HCT116 (cell line): ENCODE measurements around the gene PRKCQ.

ENCODE experiments used
- CTCF ChIP-seq, 3 experiments: fragments of 200-600 bp in 1 of 3; sonication (generic) in 1 of 3; IDR thresholded peaks in 2 of 3; conservative IDR thresholded peaks in 1 of 3; 2 replicates each; pipeline ENCODE4 v1.5.1; 2012 to 2017; ENCODE audit warnings: low read depth in 2 of 3, low read length in 2 of 3, antibody characterized with exemption in 1 of 3, borderline replicate concordance in 1 of 3, control low read depth in 1 of 3, mild to moderate bottlenecking in 1 of 3, mixed read lengths in 1 of 3, mixed run types in 1 of 3, moderate library complexity in 1 of 3; ENCODE audit not compliant: insufficient read depth in 1 of 3
- EZH2 ChIP-seq: fragments of 200-600 bp; sonication (generic); IDR thresholded peaks from 2 replicates; pipeline ENCODE4 v1.6.1; 2017; ENCODE audit warnings: antibody characterized with exemption, mixed run types
- EZH2phosphoT487 ChIP-seq: fragments of 200-600 bp; IDR thresholded peaks from 2 replicates; pipeline ENCODE4 v1.6.1; 2018; ENCODE audit warnings: antibody characterized with exemption, borderline replicate concordance
- FOSL1 ChIP-seq: IDR thresholded peaks from 2 replicates; pipeline ENCODE4 v1.6.1; 2012; ENCODE audit warnings: low read depth
- POLR2A ChIP-seq: IDR thresholded peaks from 2 replicates; pipeline ENCODE4 v1.7.0; 2011; ENCODE audit warnings: borderline replicate concordance; ENCODE audit not compliant: insufficient read depth, insufficient read length; ENCODE audit errors: extremely low read depth
- POLR2AphosphoS5 ChIP-seq: IDR thresholded peaks from 2 replicates; pipeline ENCODE4 v1.6.1; 2011; ENCODE audit warnings: mild to moderate bottlenecking, low read depth, low read length, moderate library complexity
- SRF ChIP-seq: IDR thresholded peaks from 2 replicates; pipeline ENCODE4 v1.6.1; 2012; ENCODE audit warnings: low read depth
- ZFX ChIP-seq: fragments of 450-650 bp; IDR thresholded peaks from 2 replicates; pipeline ENCODE4 v1.6.1; 2017
- TF ChIP-seq, protein P1 (sequence below): IDR thresholded peaks from 2 replicates; pipeline ENCODE4 v1.6.1; 2012; ENCODE audit warnings: low read depth

DNA sequence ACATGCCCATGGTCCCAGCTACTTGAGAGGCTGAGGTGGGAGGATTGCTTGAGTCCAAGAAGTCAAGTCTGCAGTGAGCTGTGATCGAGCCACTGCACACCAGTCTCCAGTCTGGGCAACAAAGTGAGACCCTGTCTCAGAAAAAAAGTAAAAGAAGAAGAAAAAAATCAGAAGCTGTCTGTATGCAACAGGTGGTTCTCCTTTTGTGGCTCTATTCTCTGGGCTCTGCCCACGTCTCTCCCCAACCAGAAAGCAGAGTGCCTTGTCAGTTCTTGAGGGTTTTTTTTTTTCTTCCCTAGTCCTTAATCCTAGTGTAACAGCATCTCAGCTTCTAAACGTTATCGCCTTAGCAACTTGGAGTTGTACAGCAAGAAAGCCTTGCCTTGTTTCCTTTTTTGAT lies 89.5 kb downstream of the PRKCQ start:
- TF ChIP-seq CTCF (IDR thresholded peaks at IDR 0.05 in 2 of 3, conservative IDR thresholded peaks at IDR 0.05 in 1 of 3; ENCODE audit: borderline replicate concordance in 1 of 3, insufficient read depth in 1 of 3, low read depth in 2 of 3, low read length in 2 of 3), result no peak
- TF ChIP-seq POLR2AphosphoS5, result no peak
- TF ChIP-seq EZH2, result no peak
- no peak for TF ChIP-seq FOSL1
- TF ChIP-seq, protein P1, sequence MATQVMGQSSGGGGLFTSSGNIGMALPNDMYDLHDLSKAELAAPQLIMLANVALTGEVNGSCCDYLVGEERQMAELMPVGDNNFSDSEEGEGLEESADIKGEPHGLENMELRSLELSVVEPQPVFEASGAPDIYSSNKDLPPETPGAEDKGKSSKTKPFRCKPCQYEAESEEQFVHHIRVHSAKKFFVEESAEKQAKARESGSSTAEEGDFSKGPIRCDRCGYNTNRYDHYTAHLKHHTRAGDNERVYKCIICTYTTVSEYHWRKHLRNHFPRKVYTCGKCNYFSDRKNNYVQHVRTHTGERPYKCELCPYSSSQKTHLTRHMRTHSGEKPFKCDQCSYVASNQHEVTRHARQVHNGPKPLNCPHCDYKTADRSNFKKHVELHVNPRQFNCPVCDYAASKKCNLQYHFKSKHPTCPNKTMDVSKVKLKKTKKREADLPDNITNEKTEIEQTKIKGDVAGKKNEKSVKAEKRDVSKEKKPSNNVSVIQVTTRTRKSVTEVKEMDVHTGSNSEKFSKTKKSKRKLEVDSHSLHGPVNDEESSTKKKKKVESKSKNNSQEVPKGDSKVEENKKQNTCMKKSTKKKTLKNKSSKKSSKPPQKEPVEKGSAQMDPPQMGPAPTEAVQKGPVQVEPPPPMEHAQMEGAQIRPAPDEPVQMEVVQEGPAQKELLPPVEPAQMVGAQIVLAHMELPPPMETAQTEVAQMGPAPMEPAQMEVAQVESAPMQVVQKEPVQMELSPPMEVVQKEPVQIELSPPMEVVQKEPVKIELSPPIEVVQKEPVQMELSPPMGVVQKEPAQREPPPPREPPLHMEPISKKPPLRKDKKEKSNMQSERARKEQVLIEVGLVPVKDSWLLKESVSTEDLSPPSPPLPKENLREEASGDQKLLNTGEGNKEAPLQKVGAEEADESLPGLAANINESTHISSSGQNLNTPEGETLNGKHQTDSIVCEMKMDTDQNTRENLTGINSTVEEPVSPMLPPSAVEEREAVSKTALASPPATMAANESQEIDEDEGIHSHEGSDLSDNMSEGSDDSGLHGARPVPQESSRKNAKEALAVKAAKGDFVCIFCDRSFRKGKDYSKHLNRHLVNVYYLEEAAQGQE, result no peak
- TF ChIP-seq ZFX, result no peak
- TF ChIP-seq EZH2phosphoT487, result no peak
- no peak for TF ChIP-seq SRF
- TF ChIP-seq POLR2A, result no peak
